IPS DF 6.9 (cell line): ENCODE measurements around the gene FHIT.
"Not testable (repeated sequence)": the region's sequence is repeated elsewhere in the genome, so short reads cannot be mapped to it uniquely, and the experiment has no call there.

ENCODE experiments used
- DNase-seq: peaks from one replicate; pipeline ENCODE4 v3.0.0-alpha.2; 2013; ENCODE audit warnings: low read depth, low spot score
- H3K27ac ChIP-seq: one replicate; pipeline ENCODE4 v1.5.1; 2013; ENCODE audit warnings: low read length, control low read depth
- H3K27me3 ChIP-seq: 2 replicates; pipeline ENCODE4 v1.6.1; 2013; ENCODE audit warnings: mild to moderate bottlenecking, low read length; ENCODE audit not compliant: control insufficient read depth, insufficient read depth
- H3K36me3 ChIP-seq: 2 replicates; pipeline ENCODE4 v1.6.1; 2013; ENCODE audit warnings: low read length; ENCODE audit not compliant: control insufficient read depth, insufficient read depth
- H3K4me1 ChIP-seq: 2 replicates; pipeline ENCODE4 v1.6.1; 2013; ENCODE audit warnings: low read length; ENCODE audit not compliant: control insufficient read depth, insufficient read depth
- H3K4me3 ChIP-seq: 2 replicates; pipeline ENCODE4 v1.5.1; 2013; ENCODE audit warnings: mild to moderate bottlenecking, low read length
- H3K9me3 ChIP-seq: 2 replicates; pipeline ENCODE4 v1.6.1; 2013; ENCODE audit warnings: low read length, inconsistent platforms; ENCODE audit not compliant: control insufficient read depth, insufficient read depth
- WGBS: extraction: QIAGEN DNeasy Blood & Tissue Kit; methylation state at CpG from one replicate; pipeline ENCODE4 v1.1.7; 2013; ENCODE audit warnings: mixed read lengths, missing lambda C conversion rate; ENCODE audit not compliant: insufficient read length, insufficient coverage; 5-methylcytosine and 5-hydroxymethylcytosine counted together

FHIT gene

GRCh38 chr3:61231693-61232092 is 19.6 kb downstream of the FHIT start:
- no peak overlapping the region for H3K4me3 ChIP-seq
- H3K36me3 ChIP-seq, result no peaks in the 10 kb centered on the region
- H3K27ac ChIP-seq, result no peak overlapping the region
- no peaks in the 10 kb centered on the region for H3K9me3 ChIP-seq
- H3K27me3 ChIP-seq, result no peaks in the 10 kb centered on the region
- 0 out of 2 replicates have a peak, but pooled peaks cover 2% of the 10 kb centered on the region for H3K4me1 ChIP-seq
- DNase-seq, result no peak

- H3K9me3 ChIP-seq, result no peaks in the 10 kb centered on the region
- no peaks in the 10 kb centered on the region for H3K4me1 ChIP-seq
- no peaks in the 10 kb centered on the region for H3K36me3 ChIP-seq
- WGBS, result no CpG with 5 or more reads among the region's 2 CpGs
- no peaks in the 10 kb centered on the region for H3K27me3 ChIP-seq
- H3K4me3 ChIP-seq, result no peak overlapping the region
- no peak for DNase-seq
- no peak overlapping the region for H3K27ac ChIP-seq
These were observed 23.5 kb downstream of the FHIT start for GRCh38 chr3:61227799-61228198.

- no CpG with 5 or more reads among the region's 6 CpGs for WGBS
- Histone ChIP-seq H3K27me3 (no peaks in the 10 kb centered on the region), H3K4me3 (no peak overlapping the region), H3K9me3 (no peaks in the 10 kb centered on the region), H3K36me3 (no peaks in the 10 kb centered on the region), H3K4me1 (no peaks in the 10 kb centered on the region), H3K27ac (no peak overlapping the region)
- DNase-seq, result no peak
These were observed 25.0 kb downstream of the FHIT start for GRCh38 chr3:61226166-61226686.

- no peaks in the 10 kb centered on the region for H3K27me3 ChIP-seq
- no peaks in the 10 kb centered on the region for H3K4me1 ChIP-seq
- H3K27ac ChIP-seq, result no peak overlapping the region
- WGBS, result no CpG with 5 or more reads among the region's 2 CpGs
- DNase-seq, result no peak
- H3K4me3 ChIP-seq, result no peak overlapping the region
- H3K9me3 ChIP-seq, result no peaks in the 10 kb centered on the region
- no peaks in the 10 kb centered on the region for H3K36me3 ChIP-seq
These were observed 26.4 kb downstream of the FHIT start for GRCh38 chr3:61224823-61225222.

GRCh38 chr3:61223451-61223850 is 27.8 kb downstream of the FHIT start:
- H3K9me3 ChIP-seq, result no peaks in the 10 kb centered on the region
- DNase-seq, result no peak
- H3K4me1 ChIP-seq, result no peaks in the 10 kb centered on the region
- H3K27ac ChIP-seq, result no peak overlapping the region
- no peak overlapping the region for H3K4me3 ChIP-seq
- H3K27me3 ChIP-seq, result no peaks in the 10 kb centered on the region
- no peaks in the 10 kb centered on the region for H3K36me3 ChIP-seq
- no CpG with 5 or more reads among the region's 2 CpGs for WGBS

- WGBS, result no CpG with 5 or more reads among the region's 7 CpGs
- H3K27ac ChIP-seq, result no peak overlapping the region
- DNase-seq, result no peak
- H3K9me3 ChIP-seq, result no peaks in the 10 kb centered on the region
- no peaks in the 10 kb centered on the region for H3K4me1 ChIP-seq
- no peak overlapping the region for H3K4me3 ChIP-seq
- no peaks in the 10 kb centered on the region for H3K36me3 ChIP-seq
- no peaks in the 10 kb centered on the region for H3K27me3 ChIP-seq
These were observed 28.8 kb downstream of the FHIT start for GRCh38 chr3:61222467-61222866.

- Histone ChIP-seq H3K27me3 (no peaks in the 10 kb centered on the region), H3K9me3 (no peaks in the 10 kb centered on the region), H3K4me1 (no peaks in the 10 kb centered on the region), H3K36me3 (no peaks in the 10 kb centered on the region), H3K27ac (no peak overlapping the region), H3K4me3 (no peak overlapping the region)
- no peak for DNase-seq
- WGBS, result no CpG with 5 or more reads among the region's 6 CpGs
These were observed 29.4 kb downstream of the FHIT start for GRCh38 chr3:61221759-61222362.

GRCh38 chr3:61218504-61218903 is 32.7 kb downstream of the FHIT start:
- no peak overlapping the region for H3K27ac ChIP-seq
- no peaks in the 10 kb centered on the region for H3K9me3 ChIP-seq
- H3K36me3 ChIP-seq, result no peaks in the 10 kb centered on the region
- no peak overlapping the region for H3K4me3 ChIP-seq
- DNase-seq, result no peak
- no peaks in the 10 kb centered on the region for H3K27me3 ChIP-seq
- no peaks in the 10 kb centered on the region for H3K4me1 ChIP-seq
- 100% methylated on average over 1 of the region's 4 CpGs for WGBS

GRCh38 chr3:61216171-61216570 is 35.1 kb downstream of the FHIT start:
- H3K36me3 ChIP-seq, H3K27me3 ChIP-seq, H3K9me3 ChIP-seq, H3K4me3 ChIP-seq, H3K27ac ChIP-seq, H3K4me1 ChIP-seq, DNase-seq: not testable (repeated sequence)
- WGBS, result no CpG with 5 or more reads among the region's 3 CpGs

- no peak for DNase-seq
- no peaks in the 10 kb centered on the region for H3K4me1 ChIP-seq
- no CpG with 5 or more reads among the region's 17 CpGs for WGBS
- no peaks in the 10 kb centered on the region for H3K9me3 ChIP-seq
- H3K4me3 ChIP-seq, result no peak overlapping the region
- no peaks in the 10 kb centered on the region for H3K27me3 ChIP-seq
- H3K27ac ChIP-seq, result no peak overlapping the region
- no peaks in the 10 kb centered on the region for H3K36me3 ChIP-seq
These were observed 49.2 kb downstream of the FHIT start for GRCh38 chr3:61202086-61202485.

- H3K4me3 ChIP-seq, result no peak overlapping the region
- H3K4me1 ChIP-seq, result no peaks in the 10 kb centered on the region
- no peaks in the 10 kb centered on the region for H3K9me3 ChIP-seq
- no peak for DNase-seq
- H3K27me3 ChIP-seq, result no peaks in the 10 kb centered on the region
- H3K36me3 ChIP-seq, result no peaks in the 10 kb centered on the region
- no peak overlapping the region for H3K27ac ChIP-seq
- no CpG with 5 or more reads among the region's 3 CpGs for WGBS
These were observed 50.2 kb downstream of the FHIT start for GRCh38 chr3:61201071-61201470.
